ENCODE results near the gene USH1C. TPM values are rescaled to one million over a fixed set of nuclear protein-coding genes. Genes with fewer than 3 reads are reported as not detected.

USH1C gene
- total and polyA plus RNA-seq, 9 of the 15 experiments (the other 6 are each of a cell fraction or from before 2014, with no cell fraction given), result 0.04 TPM; not detected in 8

DNA sequence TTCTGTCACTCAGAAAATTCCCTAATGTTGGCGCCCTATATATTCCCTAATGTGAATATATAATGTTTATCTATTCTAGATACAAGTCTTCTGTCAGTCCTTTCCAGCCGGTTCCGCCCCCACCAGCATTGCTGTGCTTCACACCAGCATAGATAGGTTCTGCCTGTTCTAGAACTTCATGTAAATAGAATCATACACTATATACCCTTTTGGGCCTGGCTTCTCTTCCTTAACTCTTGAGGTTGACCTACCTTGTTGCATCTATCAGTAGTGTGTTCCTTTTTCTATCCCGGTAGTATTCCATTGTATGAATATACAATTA lies 37.5 kb upstream of the USH1C start:
- ChIA-PET CTCF (ENCODE audit: low intra/inter-chr PET ratio) (no interaction called here), POLR2A (interaction anchor here (1.1 kb wide), 1 partner anchor 15 kb away, joined by 3 read pairs; no protein-coding TSS in a partner anchor)
- H2AFZ ChIP-seq (ENCODE audit: low read depth, low read length), result no peak overlapping the region
- TF ChIP-seq SAFB2 (IDR thresholded peaks at IDR 0.05; ENCODE audit: borderline replicate concordance, low read depth, low read length, severe bottlenecking), result no peak
- TF ChIP-seq ETS1 (conservative IDR thresholded peaks at IDR 0.05; ENCODE audit: control insufficient read depth, low read depth, low read length), result no peak
- WGBS (ENCODE audit: insufficient coverage, low coverage, missing lambda C conversion rate), result 7% methylated on average over 4 of the region's 4 CpGs
- no peak overlapping the region for H3K4me3 ChIP-seq
- no peaks in the 10 kb centered on the region for H3K9me1 ChIP-seq (ENCODE audit: control insufficient read depth, insufficient read depth, low read length)
- FAIRE-seq, result no peak
- in situ Hi-C loops (cut with MboI) (no loop called here), intact Hi-C loops (cut with micrococcal nuclease) (no loop called here)
- H3K4me1 ChIP-seq (replicated peaks in 1 of 2; ENCODE audit: control insufficient read depth in 2 of 2, insufficient read depth in 2 of 2, low read length in 2 of 2), result no peaks in the 10 kb centered on the region
- no peaks in the 10 kb centered on the region for H3K36me3 ChIP-seq (ENCODE audit: control insufficient read depth, insufficient read depth, low read length)
- H3K27ac ChIP-seq (ENCODE audit: extremely low read depth, low read depth, low read length), result no peak overlapping the region
- no peak overlapping the region for H3K9ac ChIP-seq (ENCODE audit: insufficient read depth in 1 of 2, low read depth in 2 of 2, low read length in 2 of 2)
- no peaks in the 10 kb centered on the region for H3K9me3 ChIP-seq (replicated peaks; ENCODE audit: control insufficient read depth, insufficient read depth, low read depth, low read length)
- BruUV-seq (replicated peaks), result no TSS peak
- ATAC-seq, result no peak
- H3K79me2 ChIP-seq (ENCODE audit: control insufficient read depth, insufficient read depth, low read length), result no peaks in the 10 kb centered on the region
- H3K27me3 ChIP-seq (ENCODE audit: control insufficient read depth in 2 of 2, insufficient read depth in 2 of 2, low read length in 2 of 2), result peaks cover 5 to 39% of the 10 kb centered on the region in 2 experiments; a peak in 4 of 5 replicates
- no peak for DNase-seq (ENCODE audit: extremely low read depth in 1 of 4, low spot score in 3 of 4)
- H4K20me1 ChIP-seq (replicated peaks; ENCODE audit: control insufficient read depth, insufficient read depth, low read length), result no peaks in the 10 kb centered on the region
- no peak overlapping the region for H3K4me2 ChIP-seq (ENCODE audit: insufficient read depth, low read length)

GRCh38 chr11:17581036-17581731 lies 37.0 kb upstream of the USH1C start:
- TF ChIP-seq CEBPB (tag; IDR thresholded peaks at IDR 0.05) (peak; percentile 63), CEBPG (CRISPR knock-in tag; IDR thresholded peaks at IDR 0.05) (no peak), CEBPG (tag; conservative IDR thresholded peaks at IDR 0.05 in 1 of 2, IDR thresholded peaks at IDR 0.05 in 1 of 2) (peak; percentile 65 to 82)
- TF ChIP-seq, protein P1, sequence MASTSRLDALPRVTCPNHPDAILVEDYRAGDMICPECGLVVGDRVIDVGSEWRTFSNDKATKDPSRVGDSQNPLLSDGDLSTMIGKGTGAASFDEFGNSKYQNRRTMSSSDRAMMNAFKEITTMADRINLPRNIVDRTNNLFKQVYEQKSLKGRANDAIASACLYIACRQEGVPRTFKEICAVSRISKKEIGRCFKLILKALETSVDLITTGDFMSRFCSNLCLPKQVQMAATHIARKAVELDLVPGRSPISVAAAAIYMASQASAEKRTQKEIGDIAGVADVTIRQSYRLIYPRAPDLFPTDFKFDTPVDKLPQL (IDR thresholded peaks at IDR 0.05; ENCODE audit: extremely low read depth, insufficient read length), result no peak
- no peak for FAIRE-seq
- BruUV-seq (replicated peaks), result no TSS peak
- no peaks in the 10 kb centered on the region for H3K9me1 ChIP-seq (ENCODE audit: control insufficient read depth, insufficient read depth, low read length)
- H2AFZ ChIP-seq (ENCODE audit: low read depth, low read length), result no peak overlapping the region
- no peak overlapping the region for H3K4me2 ChIP-seq (ENCODE audit: insufficient read depth, low read length)
- H4K20me1 ChIP-seq (replicated peaks; ENCODE audit: control insufficient read depth, insufficient read depth, low read length), result no peaks in the 10 kb centered on the region
- ATAC-seq, result no peak
- no peak overlapping the region for H3K27ac ChIP-seq (ENCODE audit: extremely low read depth, low read depth, low read length)
- H3K4me3 ChIP-seq, result no peak overlapping the region
- H3K27me3 ChIP-seq (ENCODE audit: control insufficient read depth in 2 of 2, insufficient read depth in 2 of 2, low read length in 2 of 2), result peaks cover 5 to 37% of the 10 kb centered on the region in 2 experiments; a peak in 4 of 5 replicates
- no peak for DNase-seq (ENCODE audit: extremely low read depth in 1 of 4, low spot score in 3 of 4)
- no peaks in the 10 kb centered on the region for H3K9me3 ChIP-seq (replicated peaks; ENCODE audit: control insufficient read depth, insufficient read depth, low read depth, low read length)
- no peaks in the 10 kb centered on the region for H3K36me3 ChIP-seq (ENCODE audit: control insufficient read depth, insufficient read depth, low read length)
- intact Hi-C loops (cut with micrococcal nuclease) (no loop called here), in situ Hi-C loops (cut with MboI) (no loop called here)
- H3K79me2 ChIP-seq (ENCODE audit: control insufficient read depth, insufficient read depth, low read length), result no peaks in the 10 kb centered on the region
- WGBS (ENCODE audit: insufficient coverage, low coverage, missing lambda C conversion rate), result 1% methylated on average over 6 of the region's 6 CpGs
- CTCF ChIA-PET (ENCODE audit: low intra/inter-chr PET ratio), result no interaction called here
- no peaks in the 10 kb centered on the region for H3K4me1 ChIP-seq (replicated peaks in 1 of 2; ENCODE audit: control insufficient read depth in 2 of 2, insufficient read depth in 2 of 2, low read length in 2 of 2)
- POLR2A ChIA-PET, result interaction anchor here (1.1 kb wide), 1 partner anchor 15 kb away, joined by 3 read pairs; no protein-coding TSS in a partner anchor
- no peak overlapping the region for H3K9ac ChIP-seq (ENCODE audit: insufficient read depth in 1 of 2, low read depth in 2 of 2, low read length in 2 of 2)
